BJ (cell line): Measurements from ENCODE around the gene PRICKLE2. TPM values are rescaled to one million over a fixed set of nuclear protein-coding genes. Genes with fewer than 3 reads are reported as not detected.

ENCODE experiments used
- CTCF ChIA-PET: fragments of 350-600 bp; formaldehyde crosslinking; extraction: SDS; loops from one replicate; lab custom pipeline; 2021; ENCODE audit warnings: antibody characterized with exemption, inconsistent platforms; lab: Yijun Ruan, JAX
- POLR2A ChIA-PET: fragments of 300-600 bp; sonication (Branson Sonifier 250); formaldehyde crosslinking; extraction: SDS; loops from one replicate; lab custom pipeline; 2021; ENCODE audit warnings: antibody characterized with exemption; lab: Charles Lee
- DNase-seq: peaks from one replicate; pipeline ENCODE4 v3.0.0-alpha.2; 2011; ENCODE audit warnings: low read depth
- H3K27me3 ChIP-seq: 2 replicates; pipeline ENCODE4 v1.6.0; 2011; ENCODE audit warnings: low read length; ENCODE audit not compliant: control insufficient read depth, insufficient read depth
- H3K36me3 ChIP-seq: 2 replicates; pipeline ENCODE4 v1.5.1; 2011; ENCODE audit warnings: low read length; ENCODE audit not compliant: control insufficient read depth, insufficient read depth
- H3K4me3 ChIP-seq: 2 replicates; pipeline ENCODE4 v1.5.1; 2011; ENCODE audit warnings: low read depth, mild to moderate bottlenecking, control low read depth, low read length
- CTCF ChIP-seq: IDR thresholded peaks from 2 replicates; pipeline ENCODE4 v1.5.1; 2011; ENCODE audit warnings: low read depth, mild to moderate bottlenecking, control low read depth, inconsistent platforms, low read length, moderate library complexity; ENCODE audit not compliant: insufficient read depth
- polyA plus RNA-seq: library from polyadenylated mRNA; depleted of rRNA; stranded (reverse); fragments of >200 nt; gene quantifications from 2 replicates; pipeline ENCODE4 v1.2.3, GENCODE V29; 2011

The PRICKLE2 gene
- polyA plus RNA-seq, 1 experiment: 3.5 TPM

GRCh38 chr3:64074060-64074459, 151.2 kb downstream of the PRICKLE2 start:
- CTCF ChIA-PET: interaction anchor here (0.6 to 1.2 kb wide), 4 partner anchors 12 to 325 kb away, joined by 3 to 4 read pairs (median 3); no protein-coding TSS in a partner anchor
- H3K36me3 ChIP-seq: no peaks in the 10 kb centered on the region
- H3K27me3 ChIP-seq: no peaks in the 10 kb centered on the region
- no peak for DNase-seq
- TF ChIP-seq CTCF: no peak
- H3K4me3 ChIP-seq: no peak overlapping the region
- POLR2A ChIA-PET: no interaction called here

GRCh38 chr3:64073158-64073761, 152.0 kb downstream of the PRICKLE2 start:
- ChIA-PET CTCF (interaction anchor here (0.8 to 1.2 kb wide), 4 partner anchors 17 to 340 kb away, joined by 3 to 4 read pairs (median 3); no protein-coding TSS in a partner anchor), POLR2A (no interaction called here)
- TF ChIP-seq CTCF: no peak
- Histone ChIP-seq H3K36me3 (no peaks in the 10 kb centered on the region), H3K27me3 (no peaks in the 10 kb centered on the region), H3K4me3 (no peak overlapping the region)
- DNase-seq: peak; percentile 26

- H3K36me3 ChIP-seq: no peaks in the 10 kb centered on the region
- H3K27me3 ChIP-seq: no peaks in the 10 kb centered on the region
- no peak overlapping the region for H3K4me3 ChIP-seq
- DNase-seq: no peak
- ChIA-PET POLR2A (no interaction called here), CTCF (no interaction called here)
- TF ChIP-seq CTCF: no peak
Measured at GRCh38 chr3:64072126-64072525, 153.1 kb downstream of the PRICKLE2 start.

GRCh38 chr3:64070704-64071103, 154.6 kb downstream of the PRICKLE2 start:
- CTCF ChIA-PET: no interaction called here
- Histone ChIP-seq H3K36me3 (no peaks in the 10 kb centered on the region), H3K27me3 (no peaks in the 10 kb centered on the region), H3K4me3 (no peak overlapping the region)
- DNase-seq: no peak
- POLR2A ChIA-PET: no interaction called here
- TF ChIP-seq CTCF: no peak

- ChIA-PET CTCF (interaction anchor here (1.0 kb wide), 1 partner anchor 120 kb away, joined by 3 read pairs; no protein-coding TSS in a partner anchor), POLR2A (no interaction called here)
- H3K4me3 ChIP-seq: no peak overlapping the region
- H3K27me3 ChIP-seq: no peaks in the 10 kb centered on the region
- H3K36me3 ChIP-seq: no peaks in the 10 kb centered on the region
- DNase-seq: no peak
- TF ChIP-seq CTCF: no peak
Measured at GRCh38 chr3:64067506-64068346, 157.5 kb downstream of the PRICKLE2 start.
